Stimulated activated CD4-positive, alpha-beta T cell treated with anti-CD3 and anti-CD28 coated beads, Interleukin-15, amount 100 ng/mL, for 24 hours (primary cell): Measurements from ENCODE around the gene HOXC4.
"Not testable (repeated sequence)": the region's sequence is repeated elsewhere in the genome, so short reads cannot be mapped to it uniquely, and the experiment has no call there.

Source experiments
- DNase-seq: peaks from one replicate; pipeline ENCODE4 v3.0.0-alpha.2; 2020

Gene HOXC4

DNA sequence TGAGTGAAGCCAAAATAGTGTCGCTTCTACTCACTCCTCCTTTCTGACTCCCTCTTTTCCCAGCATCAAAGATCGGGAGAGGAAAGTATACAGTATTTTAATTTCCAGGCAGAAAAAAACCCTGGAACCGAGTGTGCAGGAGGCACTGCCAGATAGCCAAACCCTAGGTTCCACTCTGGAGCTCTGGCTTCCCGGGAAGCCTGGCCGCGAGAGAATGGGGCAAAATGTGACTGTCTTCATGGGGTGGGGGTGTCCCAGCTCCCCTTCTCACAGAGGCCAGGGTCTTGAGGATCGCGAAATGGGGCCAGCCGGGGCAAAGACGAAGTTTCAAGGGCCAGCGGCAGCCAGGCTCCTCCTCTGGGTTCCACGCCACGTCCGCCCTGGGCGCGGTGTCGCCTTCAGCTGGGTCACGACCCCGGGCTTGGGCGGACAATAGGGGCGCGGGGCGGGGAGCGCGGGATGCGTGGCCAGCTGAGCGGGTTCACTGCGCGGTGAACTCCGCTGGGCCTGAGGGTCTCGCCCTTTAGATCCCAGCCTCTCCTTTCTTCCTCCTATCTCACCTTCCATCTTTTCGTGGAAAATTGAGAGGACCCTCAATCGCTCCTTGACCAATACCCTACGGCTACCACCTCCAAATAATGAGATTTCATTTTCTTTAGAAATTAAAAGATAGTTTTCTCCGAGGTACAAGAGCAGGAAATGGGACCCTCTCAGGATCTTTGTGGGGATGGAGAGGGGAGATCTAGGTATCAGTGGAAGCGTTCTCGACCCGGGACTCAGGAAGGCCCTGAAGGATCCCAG is 6.7 kb downstream of the HOXC4 start:
- no peak for DNase-seq

DNA sequence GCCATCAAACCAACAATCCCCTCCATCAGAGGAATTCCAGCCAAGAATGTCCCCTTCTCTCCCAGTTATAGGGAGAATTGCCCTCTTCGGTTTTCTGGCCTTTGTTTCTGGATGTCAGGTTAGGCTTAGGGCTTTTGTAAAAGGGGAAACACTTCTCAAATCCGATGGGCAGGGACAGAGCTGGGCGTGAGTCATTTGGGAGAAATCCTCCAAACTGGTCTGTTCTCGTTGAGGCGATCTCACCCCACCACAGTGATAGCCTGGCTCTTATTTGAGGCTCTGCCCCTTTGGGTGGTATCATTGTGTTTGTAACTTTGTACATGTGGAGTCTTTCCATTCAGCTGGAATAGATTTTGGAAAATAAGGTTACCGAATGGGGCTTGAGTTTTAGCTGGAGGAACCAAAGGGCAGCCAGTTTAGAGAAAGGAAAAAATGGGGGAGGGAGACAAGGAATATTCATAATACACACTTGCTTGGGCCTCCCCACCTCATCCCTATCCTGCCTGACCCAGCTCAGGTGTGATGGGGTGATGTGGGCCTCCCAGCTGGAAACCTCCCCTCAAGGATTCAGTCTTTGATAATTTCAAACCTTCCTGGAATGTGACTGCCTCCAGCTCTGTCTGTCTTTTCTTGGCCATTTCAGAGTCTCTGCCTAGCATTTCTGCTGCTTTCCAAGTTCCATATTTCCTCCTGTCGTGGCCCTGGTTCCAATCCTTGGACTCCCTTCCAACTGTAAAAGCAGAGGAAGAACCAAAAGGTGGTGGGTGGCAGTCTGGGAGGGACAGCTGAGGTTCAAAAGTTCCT is 7.5 kb downstream of the HOXC4 start:
- DNase-seq, result no peak

DNA sequence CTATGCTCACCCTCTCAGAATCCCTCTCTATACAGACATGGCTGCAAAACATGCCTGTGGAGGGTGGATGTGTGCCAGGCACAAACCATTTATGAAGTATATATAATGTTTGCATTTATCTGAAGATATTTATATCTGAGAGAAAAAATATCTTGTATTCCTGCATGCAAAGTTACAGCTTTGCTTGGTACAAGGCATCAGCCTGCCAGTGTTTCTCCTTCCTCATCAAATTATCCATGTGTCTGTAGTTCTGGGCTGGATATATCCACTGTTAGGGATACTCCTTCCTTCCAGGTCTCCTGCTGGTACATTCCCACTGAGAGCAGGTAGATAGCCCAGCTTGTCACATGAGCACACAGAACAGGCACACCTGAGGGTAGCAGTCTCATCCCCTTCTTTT is 12.0 kb downstream of the HOXC4 start:
- DNase-seq, result no peak

DNA sequence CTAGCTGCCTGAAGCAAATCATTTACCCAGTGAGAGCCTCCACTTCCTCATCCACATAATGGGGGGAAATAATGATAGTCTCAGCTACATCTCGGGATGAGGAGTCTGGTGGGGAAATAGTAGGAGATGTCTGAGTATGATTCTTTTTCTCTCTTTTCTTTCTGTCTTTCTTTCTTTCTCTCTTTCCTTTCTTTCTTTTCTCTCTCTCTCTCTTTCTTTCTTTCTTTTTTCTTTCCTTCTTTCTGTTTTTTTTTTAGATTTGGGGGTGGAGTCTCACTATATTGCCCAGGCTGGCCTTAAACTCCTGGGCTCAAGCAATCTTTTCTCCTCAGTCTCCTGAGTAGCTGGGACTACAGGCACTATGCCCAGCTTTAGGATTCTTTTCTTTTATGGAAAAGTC is 12.8 kb downstream of the HOXC4 start:
- DNase-seq, result no peak

DNA sequence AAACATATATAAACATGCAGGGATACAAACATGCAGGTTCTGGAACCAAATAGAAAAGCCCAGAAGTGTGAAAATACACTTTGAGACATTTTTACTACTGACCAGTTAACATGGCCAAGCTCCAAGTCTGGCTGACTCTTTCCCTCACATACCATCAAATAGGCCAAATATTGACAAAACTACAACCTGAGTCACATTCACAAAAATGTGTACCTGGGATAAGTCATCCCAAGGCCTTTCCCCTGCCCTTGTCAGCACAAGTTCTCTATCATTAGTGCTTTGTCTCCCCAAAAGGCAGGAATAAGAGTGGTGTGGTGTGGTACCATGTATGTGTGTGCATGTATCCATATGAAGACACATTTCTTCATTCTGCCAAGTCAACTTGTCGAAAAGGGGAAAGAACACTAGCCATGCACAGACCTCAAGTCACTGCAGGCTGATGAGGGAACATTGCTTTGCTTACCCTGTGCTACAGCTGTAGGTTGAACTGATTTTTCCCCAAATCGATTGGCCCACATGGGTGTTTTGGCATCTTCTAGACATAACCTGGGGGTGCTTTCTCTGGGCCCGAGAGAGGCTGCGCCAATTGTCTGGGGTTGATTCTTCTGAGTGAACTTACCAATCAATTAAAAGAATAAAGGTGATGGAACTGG is 14.9 kb downstream of the HOXC4 start:
- no peak for DNase-seq

DNA sequence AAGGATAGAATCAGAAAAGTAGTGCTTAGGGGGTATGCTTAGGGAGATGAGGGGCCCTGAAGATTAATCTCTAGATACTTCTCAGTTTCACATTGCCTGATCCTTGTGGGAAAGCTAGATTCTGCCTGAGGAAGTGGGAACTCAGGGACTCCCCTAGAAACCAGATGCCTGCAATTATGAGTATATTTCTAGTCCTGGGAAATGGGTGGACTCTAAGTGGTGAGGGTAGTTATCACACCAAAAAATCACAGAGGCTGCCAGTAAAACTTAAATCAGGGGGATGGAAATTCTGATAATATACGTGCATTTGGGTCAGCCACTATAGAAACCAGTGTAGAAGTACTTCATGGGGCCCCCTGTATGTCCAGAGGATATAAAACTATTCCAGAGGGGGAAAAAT is 18.3 kb downstream of the HOXC4 start:
- DNase-seq, result no peak

DNA sequence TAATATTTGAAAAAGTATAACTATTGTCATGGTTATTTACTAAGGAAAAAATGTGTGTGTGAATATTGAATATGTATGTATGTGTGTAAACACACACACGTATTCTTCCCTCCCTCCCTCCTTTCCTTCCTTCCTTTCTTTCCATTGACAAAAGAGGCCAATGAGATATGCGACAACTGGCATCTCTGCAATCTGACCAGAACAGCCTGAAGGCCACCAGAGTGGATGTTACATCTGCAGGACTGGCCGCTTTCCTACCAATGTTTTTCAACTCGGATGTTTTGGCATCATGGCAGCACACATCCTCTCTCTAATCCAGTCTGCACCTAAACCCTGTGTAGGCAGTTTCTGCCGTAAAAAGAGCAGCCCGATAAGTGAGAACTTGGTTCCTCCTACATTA is 20.7 kb downstream of the HOXC4 start:
- DNase-seq, result no peak

DNA sequence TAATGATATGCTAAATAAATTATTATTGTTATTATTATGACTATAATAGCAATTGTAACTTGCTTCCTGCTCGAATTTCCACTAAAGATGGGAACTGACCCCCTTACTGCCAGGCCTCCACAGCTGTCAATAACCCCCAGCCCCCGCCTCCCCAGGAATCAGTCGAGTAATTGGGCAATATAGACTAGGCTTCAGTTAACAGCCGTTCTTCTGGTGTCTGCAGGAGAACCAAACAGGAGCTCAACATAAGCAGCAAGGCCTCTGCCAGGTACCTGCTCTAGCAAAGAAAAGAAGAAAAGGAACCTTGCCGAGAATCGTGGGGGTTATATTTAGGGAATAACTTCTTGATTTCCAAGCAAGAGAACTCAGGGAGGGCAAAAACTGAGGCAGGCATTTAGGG is 21.8 kb downstream of the HOXC4 start:
- no peak for DNase-seq

DNA sequence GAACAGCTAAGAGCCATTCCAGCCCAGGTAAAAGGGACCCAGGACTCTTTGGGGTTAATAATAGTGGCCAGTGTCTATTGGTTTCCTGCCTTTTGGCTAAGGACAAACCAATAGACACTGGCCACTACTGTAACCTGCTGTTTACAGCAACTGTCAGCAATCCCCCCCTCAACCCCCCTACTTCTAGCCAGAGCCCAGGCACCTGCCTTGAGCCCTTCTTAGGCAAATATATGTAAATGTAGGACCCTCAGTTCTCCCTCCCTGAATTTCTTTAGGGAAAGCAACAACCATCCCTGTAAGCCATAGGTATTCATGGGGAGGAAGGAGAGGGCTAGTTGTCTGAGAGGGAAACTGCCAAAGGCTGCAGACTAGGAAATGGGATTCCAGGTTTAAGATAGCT is 22.3 kb downstream of the HOXC4 start:
- DNase-seq, result no peak

DNA sequence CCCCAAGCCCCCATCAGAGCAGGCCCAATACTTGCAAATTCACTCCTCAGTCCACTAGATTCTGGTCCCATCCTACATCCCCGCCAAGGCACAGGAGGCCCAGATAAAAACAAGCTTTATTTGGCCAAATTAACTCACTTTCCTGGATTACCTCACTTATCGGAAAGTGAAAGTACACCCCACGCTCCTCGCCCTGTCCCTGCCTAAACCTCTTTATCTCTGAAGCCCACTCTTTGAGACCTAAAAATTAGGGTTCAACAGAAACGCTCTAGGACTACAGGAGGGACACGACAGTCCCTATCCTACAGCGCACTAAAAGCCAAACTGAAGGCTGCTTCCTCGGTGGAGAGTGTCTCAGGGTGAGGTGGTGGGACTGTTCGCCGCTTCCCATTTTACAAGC is 24.2 kb downstream of the HOXC4 start:
- DNase-seq, result not testable (repeated sequence)

DNA sequence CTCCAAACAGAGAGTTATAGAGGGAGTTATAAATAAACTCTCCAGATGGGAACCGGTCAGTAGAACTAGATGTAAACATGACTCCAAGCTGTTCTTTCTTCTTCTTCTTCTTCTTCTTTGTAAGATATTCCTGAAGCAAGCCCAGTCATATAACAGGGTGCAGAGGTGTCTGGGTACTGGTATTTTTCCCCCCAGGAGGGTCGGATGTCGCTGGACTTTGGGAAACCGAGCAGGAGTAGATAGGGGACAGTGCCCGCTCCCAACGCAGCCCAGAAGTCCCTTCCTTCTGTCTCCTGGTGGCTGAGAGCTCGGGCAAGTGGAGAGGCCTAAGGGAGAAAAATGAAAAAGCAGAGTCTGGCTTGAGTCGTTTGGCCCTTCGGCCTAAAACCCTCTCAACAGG is 25.5 kb downstream of the HOXC4 start:
- not testable (repeated sequence) for DNase-seq

DNA sequence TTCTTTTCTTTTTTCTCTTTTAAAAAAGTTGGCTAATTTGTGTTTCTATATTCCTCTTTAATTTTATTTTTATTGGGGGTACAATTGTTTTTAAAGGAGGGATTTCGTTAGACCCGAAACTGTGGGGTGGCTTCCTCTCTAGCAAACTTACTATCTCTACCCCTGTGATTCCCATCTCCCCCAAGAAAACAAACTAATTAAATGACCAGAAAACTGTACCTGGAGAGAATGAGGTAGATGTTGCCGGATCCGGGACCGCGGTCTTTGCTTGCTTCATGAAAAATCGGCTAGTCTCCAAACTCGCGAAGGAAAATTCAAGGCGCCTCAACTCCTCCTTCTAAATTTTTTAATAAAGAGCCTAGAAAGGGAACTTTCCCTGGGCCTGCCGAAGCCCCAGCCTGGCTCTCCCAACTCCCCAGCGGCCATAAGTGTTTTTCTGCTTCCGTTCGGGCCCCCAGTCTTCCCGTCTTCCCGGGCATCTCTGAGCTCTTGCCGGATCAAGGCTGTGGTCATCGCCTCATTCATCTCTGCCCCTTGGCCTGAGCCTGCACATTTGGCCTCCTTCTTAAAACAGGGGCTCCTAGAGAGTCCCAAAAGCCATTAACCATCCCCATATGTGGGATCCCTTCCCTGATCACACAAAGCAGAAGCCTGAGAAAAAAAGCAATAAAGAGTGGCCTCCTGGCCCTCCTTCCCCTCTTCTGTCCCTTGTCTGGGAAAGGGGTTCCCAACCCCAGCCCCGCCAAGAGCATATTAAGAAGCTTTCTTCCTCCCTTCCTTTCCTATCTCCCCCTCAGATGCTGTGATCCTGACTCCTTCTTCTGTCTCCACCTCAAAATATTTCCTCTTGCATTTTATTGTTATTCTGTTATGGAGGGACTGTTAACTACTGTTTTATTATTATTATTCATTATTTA is 26.6 kb downstream of the HOXC4 start:
- DNase-seq, result not testable (repeated sequence)

DNA sequence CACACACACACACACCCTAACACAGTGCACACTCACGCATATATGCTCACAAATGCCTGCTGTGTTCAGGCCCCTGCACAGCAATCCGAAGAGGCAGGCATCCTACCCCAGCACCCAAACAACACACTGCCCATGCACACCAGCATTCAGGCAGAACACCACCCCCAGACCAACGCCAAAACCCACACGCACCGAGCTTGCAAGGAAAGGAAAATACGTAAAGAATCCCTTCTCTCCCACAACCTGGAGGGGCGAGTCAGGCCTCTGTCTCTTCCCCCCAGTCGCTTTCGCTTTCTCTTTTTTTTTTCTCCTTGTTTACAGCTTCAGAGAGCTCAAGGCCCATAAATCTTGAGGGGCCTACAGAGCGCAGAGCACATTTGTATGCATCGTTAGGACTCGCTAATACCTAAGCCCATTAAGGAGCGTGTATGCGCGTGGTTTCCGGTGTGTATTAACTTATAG is 27.4 kb downstream of the HOXC4 start:
- peak; percentile 14 for DNase-seq

DNA sequence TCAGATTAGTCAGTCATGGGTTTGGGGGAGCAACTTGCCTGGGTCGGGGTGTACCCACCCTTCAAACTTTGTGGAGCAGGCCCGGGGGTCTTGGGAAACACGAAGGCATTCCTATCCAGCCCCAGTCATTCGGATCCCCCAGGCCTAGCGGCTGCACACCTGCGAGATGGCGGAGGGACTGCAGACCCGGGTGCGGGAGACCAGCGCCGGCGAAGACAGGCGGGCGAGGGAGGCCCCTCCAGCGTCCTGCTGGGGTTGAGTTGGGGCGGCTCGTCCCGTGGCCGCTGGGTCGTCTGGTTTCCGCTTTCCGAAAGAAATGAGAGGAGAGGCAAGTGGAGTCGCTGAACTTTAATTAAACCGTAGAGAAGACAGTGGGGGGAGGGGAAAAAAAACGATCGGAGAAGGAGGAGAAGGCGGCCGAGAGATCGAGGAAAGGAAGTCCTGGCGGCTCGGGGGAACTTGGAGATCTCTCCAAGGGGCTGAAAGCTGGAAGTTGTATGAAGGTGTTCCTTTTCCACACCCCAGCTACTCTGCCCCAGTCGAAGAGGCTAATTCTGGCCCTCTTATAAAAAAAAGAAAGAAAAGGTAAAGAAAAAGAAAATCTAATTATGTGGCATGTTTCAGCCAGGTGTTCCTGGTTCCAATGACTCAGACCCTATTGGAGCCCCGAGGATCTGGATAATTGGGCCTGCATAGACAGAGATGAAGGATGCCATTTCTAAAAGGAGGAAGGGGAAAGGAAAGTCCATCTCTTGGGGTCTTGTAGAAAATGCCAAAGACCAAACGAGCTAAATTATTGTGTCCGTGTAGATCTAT is 28.2 kb downstream of the HOXC4 start:
- DNase-seq, result peak; percentile 32

DNA sequence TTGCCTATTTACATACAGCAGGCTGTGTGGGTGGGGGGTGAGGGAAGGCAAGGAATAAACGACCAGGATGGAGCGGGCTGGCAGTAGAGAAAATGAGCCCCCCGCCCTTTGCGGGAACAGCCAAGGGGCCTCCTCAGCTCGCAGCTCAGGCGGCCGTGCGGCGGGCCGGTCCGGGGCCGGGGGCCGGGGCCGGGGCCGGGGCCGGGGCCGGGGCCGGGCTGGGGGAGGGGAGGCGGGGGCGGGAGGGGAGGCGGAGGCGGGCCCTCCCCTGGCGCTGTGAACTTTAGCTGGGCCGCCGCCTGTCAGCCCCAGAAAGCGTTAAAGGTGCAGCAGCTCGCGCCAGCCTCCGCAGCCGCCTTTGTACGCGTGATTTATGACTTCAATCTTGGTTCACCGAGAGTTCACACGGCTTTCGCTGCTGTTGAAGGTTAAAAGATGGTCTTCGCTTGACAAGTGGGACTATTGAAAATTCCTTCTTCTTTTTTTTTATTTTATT is 28.8 kb downstream of the HOXC4 start:
- peak; percentile 48 for DNase-seq

DNA sequence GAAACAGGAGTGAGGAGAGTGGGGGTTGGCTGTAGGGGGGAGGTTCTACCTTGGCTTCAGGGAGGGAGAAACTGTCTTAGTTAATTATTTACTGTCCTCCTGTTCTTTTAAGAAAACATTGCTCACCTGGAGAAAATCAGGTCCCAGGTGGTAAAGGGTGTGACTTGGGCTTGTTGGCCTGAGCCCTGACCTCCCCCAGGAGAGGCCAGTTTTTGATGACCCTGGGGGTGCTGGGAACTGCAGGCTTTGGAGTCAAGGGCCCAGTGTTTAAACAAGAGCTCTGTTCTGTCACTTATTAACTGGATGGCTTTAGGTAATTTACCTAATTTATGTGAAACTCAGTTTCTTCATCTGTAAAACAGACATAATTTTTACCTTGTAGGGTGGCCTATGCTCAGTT is 34.4 kb downstream of the HOXC4 start:
- DNase-seq, result not testable (repeated sequence)

DNA sequence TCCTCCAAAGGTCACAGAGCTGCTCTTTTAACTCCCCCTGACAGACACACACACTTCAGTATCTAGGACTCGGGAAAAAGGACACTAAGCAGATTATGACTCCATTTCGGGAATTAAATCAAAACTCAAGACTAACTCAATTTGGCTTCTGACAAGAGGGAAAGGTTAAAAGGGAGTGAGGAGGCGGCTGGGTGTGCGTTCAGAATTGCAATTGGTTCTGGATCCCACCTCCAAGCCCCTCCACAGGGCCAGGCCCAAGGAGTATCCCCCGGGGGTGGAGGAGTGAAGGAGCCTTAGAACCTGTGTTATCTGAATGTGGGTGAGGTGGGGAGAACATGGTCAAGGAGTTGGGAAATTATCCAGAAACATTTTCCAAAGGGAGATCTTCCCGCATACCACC is 35.8 kb downstream of the HOXC4 start:
- DNase-seq, result not testable (repeated sequence)

DNA sequence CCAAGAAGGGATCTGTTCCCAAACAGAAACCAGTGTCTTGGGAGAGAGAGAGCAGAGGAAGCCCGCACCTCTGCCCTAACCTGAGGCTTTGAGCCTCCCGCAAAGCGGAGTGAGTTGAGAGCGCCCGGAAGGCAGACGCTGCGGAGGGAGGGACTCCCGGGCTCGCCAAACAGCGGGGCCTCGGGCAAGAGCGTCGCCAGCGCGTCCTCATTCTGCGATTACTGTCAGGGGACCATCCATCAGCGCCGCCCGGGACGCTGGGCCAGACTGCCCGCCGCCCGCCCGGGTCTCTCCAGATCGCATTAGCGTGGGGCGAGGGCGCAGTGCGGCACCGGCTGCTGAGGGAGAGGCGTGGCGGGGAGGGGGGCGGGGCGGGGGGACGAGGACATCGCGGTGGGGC is 36.7 kb downstream of the HOXC4 start:
- DNase-seq, result peak; percentile 27

DNA sequence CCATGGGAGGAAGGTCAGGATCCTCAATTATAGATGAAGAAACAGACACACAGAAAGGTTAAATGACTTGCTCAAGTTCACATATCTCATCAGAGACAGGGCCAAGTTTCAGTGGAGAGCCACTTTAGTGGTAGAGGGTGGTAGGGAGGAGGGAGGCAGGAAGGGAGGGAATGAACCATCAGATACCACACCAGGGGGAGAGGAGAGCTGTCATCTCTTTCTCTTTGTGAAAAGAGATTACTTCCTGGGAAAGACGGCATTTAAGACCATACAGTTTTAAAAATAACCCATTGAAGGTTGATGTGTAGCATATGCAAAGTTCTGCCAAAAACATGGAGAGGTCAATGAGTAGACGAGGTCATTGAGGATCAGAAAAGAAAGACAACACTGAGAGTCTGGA is 39.3 kb downstream of the HOXC4 start:
- not testable (repeated sequence) for DNase-seq

DNA sequence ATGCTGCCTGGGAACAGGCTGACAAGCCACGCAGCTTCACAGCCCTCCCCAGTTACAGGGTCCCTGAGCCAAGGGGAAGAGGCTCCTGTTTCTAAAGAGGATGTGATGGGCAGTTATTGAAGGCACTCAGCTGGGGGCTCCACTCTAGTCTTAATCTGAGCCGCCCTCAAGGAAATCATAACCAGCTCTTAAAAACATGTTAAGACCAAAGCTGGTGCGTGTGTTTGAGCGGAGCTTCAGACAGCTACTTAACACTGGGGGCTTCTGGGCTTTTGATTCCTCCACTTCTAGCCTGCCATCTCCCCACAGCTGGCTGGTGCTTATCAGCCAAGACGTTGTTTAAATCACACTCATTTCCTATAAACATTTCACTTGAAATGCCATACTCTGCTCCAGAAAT is 42.3 kb downstream of the HOXC4 start:
- not testable (repeated sequence) for DNase-seq

DNA sequence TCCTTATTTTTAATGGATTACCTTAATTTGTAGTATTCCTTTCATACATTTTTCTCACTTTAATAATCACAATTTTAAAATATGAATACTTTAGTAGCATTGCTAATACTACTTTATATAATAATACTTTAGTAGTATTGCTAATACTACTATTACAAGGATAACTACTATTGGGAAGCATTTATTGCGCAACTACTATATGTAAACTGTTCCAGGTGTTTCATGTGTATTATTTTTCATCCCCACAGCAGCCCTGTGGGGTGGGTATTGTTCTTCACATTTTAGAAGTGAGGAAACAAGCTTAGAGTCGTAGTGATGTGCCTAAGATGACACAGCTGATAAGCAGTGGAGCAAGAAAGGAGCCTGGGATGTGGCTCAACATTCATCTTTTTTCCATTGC is 45.0 kb downstream of the HOXC4 start:
- not testable (repeated sequence) for DNase-seq
